GM18498 (cell line): ENCODE results near the gene PPME1.

Experiments
- ATAC-seq: cut with Tn5 transposase; IDR thresholded peaks from one replicate; pipeline ENCODE4 v1.9.1; 2021; ENCODE audit warnings: mild to moderate bottlenecking, moderate library complexity; ENCODE audit not compliant: unreplicated experiment

PPME1 gene

DNA sequence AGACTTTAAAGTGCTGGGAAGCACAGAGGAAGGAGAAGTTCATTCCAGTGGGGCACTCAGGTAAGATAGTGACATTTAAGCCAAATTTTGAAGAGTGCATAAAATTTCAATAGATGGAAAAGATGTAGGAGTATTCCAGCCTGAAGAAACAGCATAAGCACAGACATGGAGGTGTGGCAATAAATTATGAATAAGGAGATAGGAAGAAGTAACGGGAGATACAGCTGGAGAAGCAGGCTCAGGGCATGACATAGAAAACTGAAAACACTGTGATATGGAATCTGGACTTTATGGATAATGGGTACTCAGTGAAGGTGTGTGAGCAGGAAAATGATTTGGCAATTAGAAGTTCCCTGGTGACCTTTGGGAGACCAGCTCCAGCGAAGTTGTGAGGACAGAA lies 107.0 kb downstream of the PPME1 start:
- no peak for ATAC-seq

DNA sequence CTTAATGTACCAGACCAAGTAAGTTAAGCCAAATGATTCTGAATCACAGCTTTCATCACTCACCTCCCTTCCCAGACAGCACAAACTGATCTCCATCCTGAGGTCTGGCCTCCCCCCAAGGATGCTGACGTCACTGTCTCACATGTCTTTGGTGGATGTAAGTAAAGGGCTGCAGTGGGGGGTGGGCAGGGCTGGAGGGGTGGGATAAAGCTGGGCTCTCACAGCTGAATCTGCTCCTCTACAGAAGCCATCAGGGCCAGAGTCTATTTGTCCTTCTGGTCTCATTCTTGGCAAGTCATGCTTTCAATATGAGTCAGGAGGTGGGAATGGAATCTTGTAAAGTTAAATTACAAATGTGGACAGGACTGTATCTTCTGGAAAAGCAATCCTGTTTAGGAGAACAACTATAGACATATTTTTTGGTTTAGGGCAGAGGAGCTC lies 107.7 kb downstream of the PPME1 start:
- ATAC-seq: no peak

DNA sequence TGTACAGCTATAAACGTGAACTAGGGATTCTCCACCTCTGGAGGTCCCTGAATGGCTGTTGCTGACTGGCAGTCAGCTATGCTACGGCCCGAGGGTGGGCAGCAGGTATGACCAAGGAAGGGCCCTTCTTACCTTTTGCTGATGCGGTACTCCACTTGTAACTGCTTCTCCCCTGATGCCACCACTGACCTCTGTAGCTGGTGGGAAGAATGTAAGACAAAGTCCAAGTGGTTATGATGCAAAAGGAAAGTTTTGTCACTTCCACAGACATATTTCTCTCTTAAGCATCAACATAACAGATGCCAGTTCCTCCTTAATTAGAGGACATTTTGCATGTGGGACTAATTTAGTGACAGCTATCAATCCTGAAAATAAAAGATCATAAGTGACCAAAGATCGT lies 108.2 kb downstream of the PPME1 start:
- ATAC-seq: no peak

DNA sequence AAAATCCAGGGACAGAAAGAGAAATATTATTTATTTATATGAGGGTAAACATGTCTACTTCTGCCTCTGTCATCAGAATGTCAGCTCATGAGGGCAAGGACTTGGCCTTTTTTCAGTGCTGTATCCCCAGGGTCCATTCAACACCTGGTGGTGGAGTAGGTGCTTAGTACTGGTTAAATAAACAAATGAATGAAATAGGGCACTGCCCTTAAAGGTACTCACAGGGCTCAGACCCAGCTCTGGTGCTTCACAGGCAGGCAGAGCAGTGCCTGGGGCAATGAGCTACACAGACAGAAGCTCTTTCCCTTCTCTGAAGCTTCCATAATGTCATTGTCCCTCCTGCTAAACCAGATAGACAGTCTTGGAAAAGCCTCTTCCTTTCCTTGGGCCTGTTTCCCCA lies 109.4 kb downstream of the PPME1 start:
- ATAC-seq: no peak

DNA sequence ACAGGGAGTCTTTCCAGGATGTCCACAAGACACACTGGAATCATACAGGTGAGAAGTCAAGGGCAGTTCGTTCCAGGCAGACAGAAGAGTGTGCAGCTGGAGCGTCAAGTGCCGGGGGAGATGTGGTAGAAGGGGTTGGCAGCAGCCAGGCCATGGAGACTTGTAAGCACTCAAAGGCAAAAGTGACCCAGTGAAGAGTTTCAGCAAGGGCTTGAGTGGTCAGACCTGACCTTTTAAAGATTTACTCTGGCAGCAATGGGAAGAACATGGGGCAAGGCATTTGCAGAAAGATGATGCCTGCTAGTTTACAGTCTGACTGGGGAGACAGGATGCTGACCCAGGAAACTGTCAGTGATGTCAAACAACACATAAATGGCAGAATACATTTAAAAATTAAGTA lies 111.3 kb downstream of the PPME1 start:
- no peak for ATAC-seq

DNA sequence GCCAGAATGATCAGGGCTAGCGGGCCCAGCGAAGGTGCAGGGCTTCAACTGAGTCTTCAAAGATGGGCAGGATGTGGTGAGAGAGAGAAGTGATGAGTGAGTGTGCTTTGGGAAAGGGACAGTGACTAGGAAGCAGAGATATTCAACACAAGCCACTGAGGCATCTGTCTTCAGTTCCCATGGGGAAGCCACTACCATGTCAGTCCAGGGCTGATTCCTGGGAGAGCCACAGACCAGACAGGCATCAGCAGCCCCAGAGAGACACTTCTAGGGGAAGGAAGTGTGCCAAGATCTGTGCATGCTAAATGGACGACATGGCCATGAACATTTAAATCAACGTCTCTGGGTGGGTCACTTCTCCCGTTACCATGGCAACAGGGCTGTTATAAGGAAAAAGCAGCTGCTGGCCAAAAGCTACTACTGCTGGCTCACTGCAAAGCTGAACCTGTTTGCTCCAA lies 111.9 kb downstream of the PPME1 start:
- no peak for ATAC-seq

DNA sequence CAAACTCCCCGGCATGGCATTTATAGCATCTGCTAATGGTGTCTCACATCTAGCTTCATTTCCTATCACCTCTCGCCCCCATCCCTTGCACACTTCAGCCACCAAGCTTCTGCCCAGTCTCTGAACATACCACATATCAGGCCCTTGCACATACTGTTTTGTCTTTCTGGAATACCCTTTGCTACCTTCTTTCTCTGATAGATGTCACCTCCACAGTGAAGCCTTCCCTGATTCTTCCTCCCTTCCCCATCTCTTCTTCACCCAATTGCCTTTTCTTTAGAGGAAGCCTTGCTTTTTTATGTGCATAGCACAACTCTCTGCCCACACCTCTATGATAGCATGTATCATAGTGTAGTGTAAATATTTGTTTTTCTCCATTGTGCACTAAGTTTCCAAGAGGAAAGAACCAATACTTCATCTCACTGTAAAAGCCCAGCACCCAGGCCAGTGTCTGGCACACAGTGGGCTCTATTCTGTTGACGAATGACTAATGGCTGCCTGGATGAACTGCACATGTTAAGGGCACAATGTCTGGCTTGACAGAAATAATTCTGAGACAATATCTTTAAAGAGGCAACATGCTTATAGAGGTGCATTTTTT lies 112.6 kb downstream of the PPME1 start:
- no peak for ATAC-seq

DNA sequence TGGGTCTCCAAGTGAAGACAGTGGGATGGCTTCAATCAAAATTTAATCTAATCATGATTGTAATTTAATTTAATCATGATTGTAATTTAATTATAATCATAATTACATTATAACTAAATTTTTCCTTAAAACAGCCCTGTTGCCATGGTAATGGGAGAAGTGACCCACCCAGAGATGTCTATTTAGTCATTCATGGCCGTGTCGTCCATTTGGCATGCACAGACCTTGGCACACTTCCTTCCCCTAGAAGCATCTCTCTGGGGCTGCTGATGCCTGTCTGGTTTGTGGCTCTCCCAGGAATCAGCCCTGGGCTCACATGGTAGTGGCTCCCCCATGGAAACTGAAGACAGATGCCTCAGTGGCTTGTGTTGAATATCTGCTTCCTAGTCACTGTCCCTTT lies 113.4 kb downstream of the PPME1 start:
- ATAC-seq: no peak

DNA sequence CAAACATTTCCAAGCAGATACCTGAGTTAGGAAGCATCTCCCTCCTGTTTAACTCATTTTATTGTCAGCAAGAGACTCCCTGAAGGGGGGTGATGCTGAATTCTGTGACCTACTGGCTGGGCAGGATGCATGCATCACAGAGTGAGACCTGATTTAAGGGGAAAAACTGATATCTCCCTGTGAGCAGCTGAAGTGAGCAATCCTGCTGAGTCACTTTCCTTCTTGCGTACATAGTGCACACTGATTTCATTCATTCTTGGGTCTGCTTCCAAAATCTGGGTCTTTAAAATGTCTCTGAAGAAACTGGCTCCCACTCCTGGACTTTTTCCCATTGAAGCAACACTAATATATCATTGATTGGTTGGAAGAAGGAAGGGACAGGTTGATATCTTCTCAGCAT lies 117.1 kb downstream of the PPME1 start:
- ATAC-seq: no peak

DNA sequence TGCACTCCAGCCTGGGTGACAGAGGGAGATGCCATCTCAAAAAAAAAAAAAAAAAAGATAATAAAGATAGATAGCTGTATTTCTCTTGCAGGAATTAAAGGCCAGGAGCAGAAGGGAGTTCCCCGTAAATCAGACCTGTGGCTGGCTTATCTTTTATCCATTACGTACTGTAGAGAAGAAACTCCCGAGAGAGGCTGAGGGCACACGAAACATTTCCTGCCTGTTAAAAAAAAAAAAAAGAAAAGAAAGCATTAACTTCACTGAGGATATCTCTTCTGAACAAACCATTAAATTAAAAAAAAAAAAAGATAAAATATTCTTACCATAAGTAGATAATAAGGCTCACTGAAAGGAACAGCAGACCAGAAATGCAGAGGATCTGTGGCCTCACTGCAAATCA lies 117.8 kb downstream of the PPME1 start:
- ATAC-seq: no peak

DNA sequence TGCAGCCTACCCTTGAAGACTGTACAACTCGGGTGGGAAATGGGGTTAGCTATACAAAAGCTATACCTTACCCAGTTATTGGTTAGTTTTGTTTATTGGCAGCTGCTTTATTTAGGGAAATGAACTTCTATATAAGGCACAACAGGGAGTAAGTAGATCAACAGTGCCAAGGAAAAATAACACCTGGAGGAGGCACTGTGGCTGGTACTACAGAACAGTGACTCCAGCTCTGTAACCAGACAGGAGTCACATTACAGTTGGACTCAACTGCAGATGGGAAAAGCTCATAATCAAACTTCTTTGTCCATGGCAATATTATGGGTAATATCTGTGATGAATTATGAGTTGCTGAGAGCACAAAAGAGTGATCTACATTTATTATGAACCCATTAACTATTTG lies 126.4 kb downstream of the PPME1 start:
- ATAC-seq: no peak

DNA sequence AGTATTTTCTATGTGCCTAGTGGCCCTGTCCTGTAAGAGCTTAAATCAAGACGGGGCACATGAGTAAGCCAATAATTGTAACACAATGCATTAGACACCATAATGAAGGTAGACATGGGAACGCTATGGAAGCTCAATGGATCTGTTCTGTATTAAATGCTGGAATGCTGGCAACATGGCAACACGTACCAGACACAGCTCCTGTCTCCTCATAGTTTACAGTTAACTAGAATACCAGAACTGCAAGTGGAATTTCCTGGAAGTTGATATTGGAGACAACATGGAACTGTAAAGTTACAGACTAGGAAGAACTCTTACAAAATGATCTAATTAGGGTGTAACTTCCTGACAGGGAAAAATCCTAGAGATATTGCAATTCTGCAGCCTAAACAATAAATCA lies 127.9 kb downstream of the PPME1 start:
- no peak for ATAC-seq
